Suprapubic skin (tissue), 4 donors: Measurements from ENCODE around the gene DAZL. TPM values are rescaled to one million over a fixed set of nuclear protein-coding genes. Genes with fewer than 3 reads are reported as not detected.

Source experiments
- DNase-seq, 2 donors: peaks; one replicate each; pipeline ENCODE4 v3.0.0-alpha.2; 2019; ENCODE audit warnings: low spot score in 2 of 2
- H3K27ac ChIP-seq: fragments of 200-600 bp; sonication (generic); one replicate; pipeline ENCODE4 v1.5.1; 2019
- H3K27me3 ChIP-seq: fragments of 200-600 bp; sonication (generic); one replicate; pipeline ENCODE4 v1.5.1; 2019
- H3K36me3 ChIP-seq: fragments of 200-600 bp; sonication (generic); one replicate; pipeline ENCODE4 v1.5.1; 2019
- H3K4me1 ChIP-seq: fragments of 200-600 bp; sonication (generic); one replicate; pipeline ENCODE4 v1.5.1; 2019
- H3K4me3 ChIP-seq: fragments of 200-600 bp; sonication (generic); one replicate; pipeline ENCODE4 v1.5.1; 2019; ENCODE audit warnings: mild to moderate bottlenecking
- H3K9me3 ChIP-seq: fragments of 200-600 bp; sonication (generic); one replicate; pipeline ENCODE4 v1.5.1; 2019
- CTCF ChIP-seq, 2 donors: fragments of 200-600 bp in 1 of 2; fragments of 450-650 bp in 1 of 2; sonication (generic) in 1 of 2; IDR thresholded peaks; one replicate each; pipeline ENCODE4 v1.5.1; 2016 to 2019; ENCODE audit warnings: antibody characterized with exemption in 2 of 2, mild to moderate bottlenecking in 1 of 2, moderate library complexity in 1 of 2
- EP300 ChIP-seq: sonication (generic); formaldehyde crosslinking; IDR thresholded peaks from one replicate; pipeline ENCODE4 v1.6.1; 2017; ENCODE audit warnings: antibody characterized with exemption
- POLR2A ChIP-seq, 2 donors: fragments of 450-650 bp; IDR thresholded peaks; one replicate each; pipeline ENCODE4 v1.6.1; 2017; ENCODE audit warnings: antibody characterized with exemption in 2 of 2, mild to moderate bottlenecking in 2 of 2, moderate library complexity in 2 of 2
- POLR2AphosphoS5 ChIP-seq, 3 donors: sonication (generic); formaldehyde crosslinking; IDR thresholded peaks; one replicate each; pipeline ENCODE4 v1.6.1; 2017; ENCODE audit warnings: antibody characterized with exemption in 3 of 3
- WGBS: methylation state at CpG from one replicate; pipeline ENCODE4 v1.1.5; 2018; 5-methylcytosine and 5-hydroxymethylcytosine counted together
- total RNA-seq, 4 donors: library from RNA; depleted of rRNA; stranded (reverse); fragments of >200 nt; gene quantifications; one replicate each; pipeline ENCODE4 v1.1.0, GENCODE V29; 2016

The DAZL gene
- total RNA-seq, 4 donors from 2014 or later: 0.25 TPM; not detected in 3

- Histone ChIP-seq H3K9me3 (no peaks in the 10 kb centered on the region), H3K4me1 (no peaks in the 10 kb centered on the region), H3K36me3 (no peaks in the 10 kb centered on the region), H3K4me3 (no peak overlapping the region), H3K27ac (no peak overlapping the region), H3K27me3 (no peaks in the 10 kb centered on the region)
- no peak for TF ChIP-seq POLR2A (IDR thresholded peaks at IDR 0.05)
- no peak for DNase-seq
- 84% methylated on average over 3 of the region's 3 CpGs for WGBS
Observed at GRCh38 chr3:16587047-16587680, 18.1 kb downstream of the DAZL start.

GRCh38 chr3:16584880-16585279 is 20.3 kb downstream of the DAZL start:
- Histone ChIP-seq H3K4me3 (no peak overlapping the region), H3K9me3 (no peaks in the 10 kb centered on the region), H3K27me3 (no peaks in the 10 kb centered on the region), H3K36me3 (no peaks in the 10 kb centered on the region), H3K27ac (no peak overlapping the region), H3K4me1 (no peaks in the 10 kb centered on the region)
- 86% methylated on average over 2 of the region's 2 CpGs for WGBS
- no peak for TF ChIP-seq POLR2A (IDR thresholded peaks at IDR 0.05)
- no peak for TF ChIP-seq EP300
- TF ChIP-seq POLR2AphosphoS5 (IDR thresholded peaks at IDR 0.05): no peak
- no peak for TF ChIP-seq CTCF (IDR thresholded peaks at IDR 0.05)
- no peak for DNase-seq

GRCh38 chr3:16583551-16583950 is 21.7 kb downstream of the DAZL start:
- TF ChIP-seq CTCF (IDR thresholded peaks at IDR 0.05): no peak
- no peak for TF ChIP-seq POLR2A (IDR thresholded peaks at IDR 0.05)
- TF ChIP-seq POLR2AphosphoS5 (IDR thresholded peaks at IDR 0.05): no peak
- no peak for TF ChIP-seq EP300
- Histone ChIP-seq H3K36me3 (no peaks in the 10 kb centered on the region), H3K27me3 (no peaks in the 10 kb centered on the region), H3K27ac (no peak overlapping the region), H3K4me3 (no peak overlapping the region), H3K4me1 (no peaks in the 10 kb centered on the region), H3K9me3 (no peaks in the 10 kb centered on the region)
- 88% methylated on average over 5 of the region's 5 CpGs for WGBS
- no peak for DNase-seq

- no peaks in the 10 kb centered on the region for H3K4me1 ChIP-seq
- 73% methylated on average over 4 of the region's 4 CpGs for WGBS
Observed at GRCh38 chr3:16570113-16570512, 35.1 kb downstream of the DAZL start.

GRCh38 chr3:16568532-16568931 is 36.7 kb downstream of the DAZL start:
- Histone ChIP-seq H3K9me3 (no peaks in the 10 kb centered on the region), H3K36me3 (no peaks in the 10 kb centered on the region), H3K27ac (no peak overlapping the region), H3K4me3 (no peak overlapping the region), H3K27me3 (no peaks in the 10 kb centered on the region), H3K4me1 (no peaks in the 10 kb centered on the region)
- 84% methylated on average over 2 of the region's 2 CpGs for WGBS
- TF ChIP-seq POLR2A (IDR thresholded peaks at IDR 0.05) (no peak), CTCF (IDR thresholded peaks at IDR 0.05) (no peak), EP300 (no peak), POLR2AphosphoS5 (IDR thresholded peaks at IDR 0.05) (no peak)
- DNase-seq: no peak

More at GRCh38 chr3:16570113-16570512, 35.1 kb downstream of the DAZL start:
- no peak for TF ChIP-seq POLR2AphosphoS5 (IDR thresholded peaks at IDR 0.05)
- H3K27ac ChIP-seq: no peak overlapping the region
- no peak for DNase-seq
- no peaks in the 10 kb centered on the region for H3K27me3 ChIP-seq
- no peaks in the 10 kb centered on the region for H3K36me3 ChIP-seq
- no peak overlapping the region for H3K4me3 ChIP-seq
- no peaks in the 10 kb centered on the region for H3K9me3 ChIP-seq

- 65% methylated on average over 2 of the region's 2 CpGs for WGBS
- Histone ChIP-seq H3K36me3 (no peaks in the 10 kb centered on the region), H3K4me3 (no peak overlapping the region), H3K4me1 (no peaks in the 10 kb centered on the region), H3K9me3 (no peaks in the 10 kb centered on the region), H3K27ac (no peak overlapping the region), H3K27me3 (no peaks in the 10 kb centered on the region)
- TF ChIP-seq CTCF (IDR thresholded peaks at IDR 0.05): no peak
- DNase-seq: no peak
Observed at GRCh38 chr3:16568115-16568514, 37.1 kb downstream of the DAZL start.
